BE2C (cell line): ENCODE data around the gene MYL4.
A peak's percentile ranks its signal among the peaks of the same experiment; 100 is the strongest.

Experiments used
- DNase-seq: peaks from one replicate; pipeline ENCODE4 v3.0.0-alpha.2; 2020
- H3K27me3 ChIP-seq: fragments of 250-450 bp; sonication (Bioruptor Pico); 2 replicates; pipeline ENCODE4 v1.5.1; 2020; ENCODE audit warnings: mild to moderate bottlenecking
- H3K36me3 ChIP-seq: fragments of 250-450 bp; sonication (Bioruptor Pico); 2 replicates; pipeline ENCODE4 v1.5.1; 2020; ENCODE audit warnings: mild to moderate bottlenecking
- H3K4me1 ChIP-seq: fragments of 250-450 bp; sonication (Bioruptor Pico); 2 replicates; pipeline ENCODE4 v1.5.1; 2020
- H3K4me3 ChIP-seq: 2 replicates; pipeline ENCODE4 v1.5.1; 2011; ENCODE audit warnings: low read depth, low read length
- H3K9me3 ChIP-seq: fragments of 250-450 bp; sonication (Bioruptor Pico); 2 replicates; pipeline ENCODE4 v1.5.1; 2020
- CTCF ChIP-seq: IDR thresholded peaks from 2 replicates; pipeline ENCODE4 v1.5.1; 2012; ENCODE audit warnings: mild to moderate bottlenecking, low read depth, low read length

Gene MYL4

GRCh38 chr17:47235923-47236322 lies 26.8 kb downstream of the MYL4 start:
- Histone ChIP-seq H3K4me1 (peaks cover 15% of the 10 kb centered on the region), H3K9me3 (no peaks in the 10 kb centered on the region)

GRCh38 chr17:47237841-47238240 lies 28.7 kb downstream of the MYL4 start:
- DNase-seq = no peak
- H3K36me3 ChIP-seq = no peaks in the 10 kb centered on the region
- H3K4me3 ChIP-seq = no peak overlapping the region
- TF ChIP-seq CTCF = no peak
- no peaks in the 10 kb centered on the region for H3K9me3 ChIP-seq
- no peaks in the 10 kb centered on the region for H3K27me3 ChIP-seq
- H3K4me1 ChIP-seq = peaks cover 15% of the 10 kb centered on the region

More at GRCh38 chr17:47235923-47236322, 26.8 kb downstream of the MYL4 start:
- no peaks in the 10 kb centered on the region for H3K36me3 ChIP-seq
- no peak overlapping the region for H3K4me3 ChIP-seq
- TF ChIP-seq CTCF = no peak
- no peak for DNase-seq
- no peaks in the 10 kb centered on the region for H3K27me3 ChIP-seq

DNA sequence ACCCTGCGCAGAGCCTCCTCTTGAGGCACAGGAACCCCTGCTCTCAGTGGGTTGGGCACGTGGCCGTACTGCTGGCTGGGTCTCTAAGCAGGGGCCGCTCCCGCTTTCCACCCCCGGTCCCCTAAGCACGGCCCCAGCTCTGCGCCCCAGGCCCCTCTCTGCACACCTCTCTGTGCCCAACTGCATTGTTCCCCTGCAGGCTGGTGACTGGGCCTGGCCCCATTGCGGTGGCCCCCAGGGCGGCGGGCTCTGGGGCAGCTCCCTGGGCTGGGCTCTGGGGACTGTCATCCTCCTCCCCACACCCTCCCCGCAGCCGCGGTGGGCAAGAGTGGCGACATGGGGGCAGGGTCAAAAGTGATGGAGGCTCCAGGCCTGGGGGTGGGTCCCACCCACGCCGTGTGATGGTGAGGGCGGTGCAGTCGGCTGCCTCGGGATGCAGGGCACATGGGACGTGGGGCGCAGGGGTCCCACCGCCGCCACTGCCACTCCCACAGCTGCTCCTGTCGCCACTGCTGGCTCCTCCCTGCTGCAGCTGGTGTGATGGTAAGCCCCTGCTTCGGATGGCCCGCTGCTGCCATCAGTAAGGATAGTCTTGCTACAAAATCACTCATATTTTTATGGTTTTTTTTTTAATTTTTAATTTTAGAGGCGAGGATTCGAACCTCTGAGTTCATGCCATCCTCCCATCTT lies 29.3 kb downstream of the MYL4 start:
- no peaks in the 10 kb centered on the region for H3K36me3 ChIP-seq
- H3K4me3 ChIP-seq = no peak overlapping the region
- no peak for TF ChIP-seq CTCF
- no peak for DNase-seq
- H3K9me3 ChIP-seq = no peaks in the 10 kb centered on the region
- H3K27me3 ChIP-seq = no peaks in the 10 kb centered on the region
- peaks cover 15% of the 10 kb centered on the region for H3K4me1 ChIP-seq

DNA sequence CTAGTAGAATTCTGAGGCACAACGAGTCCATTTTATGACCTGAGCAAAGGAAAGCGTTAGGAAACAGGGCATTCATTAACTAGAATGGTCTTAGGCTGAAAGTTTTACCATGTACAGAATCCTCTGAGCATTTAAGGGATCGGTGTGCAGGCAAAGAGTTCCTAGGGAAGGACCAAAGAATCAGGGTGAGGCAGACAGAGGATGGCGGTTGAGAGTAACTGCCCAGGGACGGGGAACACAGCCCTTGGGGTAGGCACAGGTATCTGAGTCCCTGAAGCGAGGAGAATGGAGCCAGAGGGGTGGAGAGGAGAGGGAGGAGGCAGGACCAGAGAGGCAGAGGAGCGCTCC lies 30.4 kb downstream of the MYL4 start:
- peaks cover 15% of the 10 kb centered on the region for H3K4me1 ChIP-seq
- no peaks in the 10 kb centered on the region for H3K36me3 ChIP-seq
- no peaks in the 10 kb centered on the region for H3K27me3 ChIP-seq
- H3K9me3 ChIP-seq = no peaks in the 10 kb centered on the region
- H3K4me3 ChIP-seq = no peak overlapping the region
- no peak for TF ChIP-seq CTCF
- DNase-seq = no peak

DNA sequence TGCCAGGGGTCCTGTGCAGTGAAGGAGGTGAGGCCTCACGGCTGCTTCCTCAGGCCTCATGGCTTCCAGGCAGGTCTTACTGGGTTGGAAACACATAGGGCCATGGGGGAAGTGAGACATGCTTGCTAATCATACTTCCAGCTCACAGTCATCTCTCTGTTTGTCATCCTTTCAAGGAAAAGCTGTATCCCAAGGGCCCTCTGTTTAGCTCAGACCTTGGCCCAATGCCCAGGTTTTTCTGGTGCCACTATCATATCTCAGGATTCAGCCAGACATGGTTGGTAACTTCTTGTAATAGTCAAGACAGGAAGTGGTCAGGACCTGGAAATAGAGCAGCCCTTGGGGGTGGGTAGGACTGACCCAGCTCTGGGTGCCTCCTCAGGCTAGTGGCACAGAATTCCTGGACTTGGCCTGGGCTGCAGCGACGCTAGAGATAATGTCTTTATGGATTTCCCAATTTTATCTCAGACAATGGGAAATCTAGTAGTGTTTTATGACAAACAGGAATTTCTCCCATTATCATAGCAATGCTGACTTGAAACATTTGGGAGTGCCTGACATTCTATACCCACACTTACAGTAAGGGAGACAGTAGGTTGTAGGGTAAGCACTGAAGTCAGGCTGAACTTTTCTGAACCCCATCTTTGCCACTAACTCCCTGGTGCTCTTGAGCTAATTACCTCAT lies 31.0 kb downstream of the MYL4 start:
- Histone ChIP-seq H3K9me3 (no peaks in the 10 kb centered on the region), H3K36me3 (no peaks in the 10 kb centered on the region), H3K4me3 (no peak overlapping the region), H3K4me1 (peaks cover 15% of the 10 kb centered on the region), H3K27me3 (no peaks in the 10 kb centered on the region)
- peak; percentile 83 for DNase-seq
- TF ChIP-seq CTCF = no peak

DNA sequence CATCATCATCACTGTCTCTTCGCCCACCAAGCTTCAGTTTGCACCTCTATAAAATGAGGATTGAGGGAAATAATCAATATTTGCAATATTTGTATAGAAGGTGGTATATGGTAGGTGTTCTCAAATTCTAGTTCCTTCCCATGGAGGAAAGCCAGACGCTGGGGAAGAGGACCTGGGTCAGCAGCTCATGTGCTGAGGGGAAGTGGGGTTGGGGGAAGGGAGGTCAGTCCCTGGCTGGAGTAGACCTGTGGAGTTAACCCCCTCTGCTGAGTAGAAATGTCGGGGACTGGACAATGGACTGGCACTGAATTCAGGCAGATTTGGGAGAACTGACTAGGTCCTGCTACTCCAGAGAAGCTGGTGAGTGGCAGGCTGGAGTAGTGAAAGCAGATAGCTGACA lies 31.7 kb downstream of the MYL4 start:
- Histone ChIP-seq H3K4me3 (no peak overlapping the region), H3K36me3 (no peaks in the 10 kb centered on the region), H3K4me1 (peaks cover 15% of the 10 kb centered on the region), H3K9me3 (no peaks in the 10 kb centered on the region), H3K27me3 (no peaks in the 10 kb centered on the region)
- TF ChIP-seq CTCF = no peak
- no peak for DNase-seq
